A673 (cell line): ENCODE data around the gene AK5. TPM values are rescaled to one million over a fixed set of nuclear protein-coding genes. Genes with fewer than 3 reads are reported as not detected.

Experiments used
- BruUV-seq: library from RNA; stranded (reverse); fragments of 400-500 nt; replicated peaks from 2 replicates; lab custom pipeline; 2021; lab: Mats Ljungman, UMichigan
- CTCF ChIA-PET: fragments of 300-600 bp; sonication (Branson Sonifier 250); formaldehyde crosslinking; loops from one replicate; lab custom pipeline; 2022; ENCODE audit warnings: antibody characterized with exemption; lab: Charles Lee
- POLR2A ChIA-PET: fragments of 300-600 bp; sonication (Branson Sonifier 250); formaldehyde crosslinking; loops from one replicate; lab custom pipeline; 2022; ENCODE audit warnings: antibody characterized with exemption; ENCODE audit not compliant: low non-redundant PET; lab: Charles Lee
- DNase-seq: peaks from one replicate; pipeline ENCODE4 v3.0.0-alpha.2; 2015; ENCODE audit warnings: low spot score
- H3K27ac ChIP-seq: fragments of 200-600 bp; sonication (generic); 2 replicates; pipeline ENCODE4 v1.5.1; 2016; ENCODE audit warnings: mixed run types, low read depth, mild to moderate bottlenecking, mixed read lengths, antibody characterized with exemption, low read length; ENCODE audit not compliant: poor library complexity, severe bottlenecking
- H3K27me3 ChIP-seq: fragments of 200-600 bp; sonication (generic); replicated peaks from 2 replicates; pipeline ENCODE4 v1.6.1; 2017; ENCODE audit warnings: mixed run types, low read depth, mild to moderate bottlenecking, mixed read lengths, antibody characterized with exemption, low read length; ENCODE audit not compliant: insufficient read depth, poor library complexity
- H3K36me3 ChIP-seq: fragments of 200-600 bp; sonication (generic); 2 replicates; pipeline ENCODE4 v1.6.1; 2016; ENCODE audit warnings: mixed run types, mild to moderate bottlenecking, mixed read lengths, antibody characterized with exemption, low read length; ENCODE audit not compliant: insufficient read depth, poor library complexity, severe bottlenecking
- H3K4me1 ChIP-seq: fragments of 200-600 bp; sonication (generic); 2 replicates; pipeline ENCODE4 v1.6.1; 2017; ENCODE audit warnings: mixed run types, mild to moderate bottlenecking, mixed read lengths, antibody characterized with exemption, low read length; ENCODE audit not compliant: insufficient read depth, poor library complexity, severe bottlenecking
- H3K4me3 ChIP-seq: fragments of 200-600 bp; sonication (generic); 2 replicates; pipeline ENCODE4 v1.5.1; 2016; ENCODE audit warnings: low read depth, mixed run types, mild to moderate bottlenecking, mixed read lengths, low read length; ENCODE audit not compliant: poor library complexity, severe bottlenecking
- H3K9me3 ChIP-seq: fragments of 200-600 bp; sonication (generic); 2 replicates; pipeline ENCODE4 v1.6.1; 2016; ENCODE audit warnings: mixed run types, low read depth, mild to moderate bottlenecking, mixed read lengths, antibody characterized with exemption, low read length; ENCODE audit not compliant: poor library complexity, severe bottlenecking
- CTCF ChIP-seq: fragments of 300-800, 200-600 bp; sonication (generic); conservative IDR thresholded peaks from 2 replicates; pipeline ENCODE4 v1.5.1; 2017; ENCODE audit warnings: low read depth, mild to moderate bottlenecking, antibody characterized with exemption, low read length, moderate library complexity, mixed read lengths
- EZH2 ChIP-seq: fragments of 200-600 bp; sonication (generic); IDR thresholded peaks from 2 replicates; pipeline ENCODE4 v1.6.1; 2017; ENCODE audit warnings: borderline replicate concordance, low read depth, mild to moderate bottlenecking, mixed read lengths, antibody characterized with exemption, low read length; ENCODE audit not compliant: poor library complexity, severe bottlenecking
- intact Hi-C: fragments of 100-400 bp; cut with micrococcal nuclease; formaldehyde crosslinking; loops from one replicate; pipeline ENCODE4 v1.10.0; 2022; ENCODE audit not compliant: unreplicated experiment
- total RNA-seq: library from RNA; stranded (reverse); gene quantifications from 2 replicates; pipeline ENCODE4 v1.2.3, GENCODE V29; 2021

Gene AK5
- total RNA-seq, 1 experiment from 2014 or later = 0.47 TPM

GRCh38 chr1:77553568-77554291, 271.9 kb downstream of the AK5 start:
- CTCF ChIA-PET = no interaction called here
- no peak overlapping the region for H3K4me3 ChIP-seq
- intact Hi-C loops = no loop called here
- POLR2A ChIA-PET = no interaction called here
- no peak for DNase-seq
- no peak for TF ChIP-seq CTCF
- TF ChIP-seq EZH2 = no peak
- H3K4me1 ChIP-seq = no peaks in the 10 kb centered on the region
- H3K36me3 ChIP-seq = no peaks in the 10 kb centered on the region
- H3K9me3 ChIP-seq = no peaks in the 10 kb centered on the region
- H3K27me3 ChIP-seq = no peaks in the 10 kb centered on the region
- no TSS peak for BruUV-seq
- H3K27ac ChIP-seq = no peak overlapping the region

GRCh38 chr1:77556045-77556444, 274.2 kb downstream of the AK5 start:
- Histone ChIP-seq H3K27ac (no peak overlapping the region), H3K27me3 (no peaks in the 10 kb centered on the region), H3K4me3 (no peak overlapping the region), H3K36me3 (no peaks in the 10 kb centered on the region), H3K4me1 (no peaks in the 10 kb centered on the region), H3K9me3 (no peaks in the 10 kb centered on the region)
- no TSS peak for BruUV-seq
- ChIA-PET POLR2A (no interaction called here), CTCF (no interaction called here)
- TF ChIP-seq CTCF (no peak), EZH2 (no peak)
- intact Hi-C loops = no loop called here
- no peak for DNase-seq

GRCh38 chr1:77557053-77557452, 275.2 kb downstream of the AK5 start:
- H3K36me3 ChIP-seq = no peaks in the 10 kb centered on the region
- ChIA-PET CTCF (no interaction called here), POLR2A (no interaction called here)
- no peaks in the 10 kb centered on the region for H3K9me3 ChIP-seq
- H3K27ac ChIP-seq = no peak overlapping the region
- no TSS peak for BruUV-seq
- intact Hi-C loops = no loop called here
- no peak for DNase-seq
- H3K4me1 ChIP-seq = no peaks in the 10 kb centered on the region
- no peak overlapping the region for H3K4me3 ChIP-seq
- H3K27me3 ChIP-seq = no peaks in the 10 kb centered on the region
- no peak for TF ChIP-seq CTCF
